NCI-H2227 treated with DMSO at 0.1 percent for 48 hours (cell line): Measurements from ENCODE around the gene NSD2.
A peak's percentile ranks its signal among the peaks of the same experiment; 100 is the strongest.
"Not testable (repeated sequence)": the region's sequence is repeated elsewhere in the genome, so short reads cannot be mapped to it uniquely, and the experiment has no call there.

Experiments
- DNase-seq: peaks from one replicate; lab custom pipeline; 2025; lab: John Stamatoyannopoulos, UW

Gene NSD2

GRCh38 chr4:1842339-1842895 is 28.8 kb upstream of the NSD2 start:
- DNase-seq, result no peak

GRCh38 chr4:1842993-1843448 is 28.2 kb upstream of the NSD2 start:
- no peak for DNase-seq

DNA sequence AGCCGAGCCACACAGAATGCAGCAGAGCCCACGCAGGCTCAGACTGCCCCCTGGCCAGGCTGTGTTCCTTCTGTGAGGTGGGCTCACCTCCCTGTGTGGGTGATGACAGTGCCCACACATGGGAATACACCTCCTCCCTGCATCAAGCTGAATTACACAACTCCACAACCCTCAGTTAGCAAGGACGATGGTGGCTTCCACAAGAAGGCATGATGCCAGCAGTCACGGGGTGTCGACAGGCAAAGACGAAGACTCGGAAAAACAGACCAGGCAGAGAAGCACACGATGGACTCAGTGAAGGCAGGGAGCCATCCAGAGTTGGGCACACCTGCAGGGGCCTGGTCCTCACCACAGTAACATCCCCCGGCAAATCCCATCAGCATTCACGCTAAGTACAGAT is 27.3 kb upstream of the NSD2 start:
- no peak for DNase-seq

GRCh38 chr4:1844618-1845017 is 26.6 kb upstream of the NSD2 start:
- DNase-seq, result not testable (repeated sequence)

DNA sequence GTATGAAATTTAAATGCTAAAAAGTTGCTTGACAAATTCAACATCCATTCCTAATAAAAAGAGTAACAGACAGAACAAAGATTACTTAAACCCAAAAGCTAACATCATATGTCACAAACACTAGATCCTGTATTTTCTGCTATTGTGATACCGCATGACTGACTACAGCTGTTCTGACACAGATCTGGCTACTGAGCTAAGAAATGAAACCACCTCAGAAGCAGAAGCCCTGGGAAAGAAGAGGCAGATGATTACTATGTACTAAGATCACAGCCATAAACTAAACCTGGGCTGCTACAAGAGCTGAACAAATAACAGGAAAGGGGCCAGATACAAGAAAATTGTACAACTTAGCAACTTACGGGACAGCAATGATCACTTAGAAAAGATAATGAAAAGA is 24.6 kb upstream of the NSD2 start:
- no peak for DNase-seq

GRCh38 chr4:1850276-1850675 is 20.9 kb upstream of the NSD2 start:
- DNase-seq, result no peak

DNA sequence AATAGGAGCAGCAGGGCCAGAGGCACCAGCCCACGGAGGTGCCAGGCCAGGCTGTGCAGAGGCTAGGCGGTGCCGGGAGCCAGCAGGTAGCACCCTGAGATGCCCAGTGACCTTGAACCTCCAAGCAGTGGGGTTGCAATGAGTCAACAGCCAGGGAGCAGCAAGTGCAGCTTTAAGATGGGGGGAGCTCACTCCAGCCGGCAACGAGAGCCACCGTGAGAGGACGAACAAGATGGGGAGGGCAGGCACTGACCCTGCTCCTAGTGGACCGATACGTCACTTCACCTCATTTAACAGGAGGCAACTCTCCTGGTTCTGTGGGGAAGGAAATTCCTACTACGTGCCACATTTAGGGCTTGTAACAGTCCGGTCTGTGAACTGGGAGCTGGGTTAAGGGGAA is 20.0 kb upstream of the NSD2 start:
- no peak for DNase-seq

GRCh38 chr4:1851575-1852410 is 19.4 kb upstream of the NSD2 start:
- no peak for DNase-seq

- DNase-seq, result no peak
Measured at GRCh38 chr4:1852904-1853623, 18.1 kb upstream of the NSD2 start.

DNA sequence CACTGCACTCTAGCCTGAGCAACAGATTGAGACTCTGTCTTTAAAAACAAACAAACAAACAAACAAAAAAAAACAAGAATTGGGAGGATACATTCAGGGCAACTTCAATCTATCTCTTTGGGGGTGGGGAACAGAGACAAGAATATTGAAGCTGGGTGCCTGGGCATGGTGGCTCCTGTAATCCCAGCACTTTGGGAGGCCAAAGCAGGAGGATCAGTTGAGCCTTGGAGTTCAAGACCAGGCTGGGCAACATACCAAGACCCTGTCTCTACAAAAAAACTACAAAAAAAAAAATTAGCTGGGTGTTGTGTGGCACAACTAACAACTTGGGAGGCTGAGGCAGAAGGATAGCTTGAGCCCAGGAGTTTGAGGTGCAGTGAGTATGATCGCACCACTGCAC is 16.4 kb upstream of the NSD2 start:
- no peak for DNase-seq

DNA sequence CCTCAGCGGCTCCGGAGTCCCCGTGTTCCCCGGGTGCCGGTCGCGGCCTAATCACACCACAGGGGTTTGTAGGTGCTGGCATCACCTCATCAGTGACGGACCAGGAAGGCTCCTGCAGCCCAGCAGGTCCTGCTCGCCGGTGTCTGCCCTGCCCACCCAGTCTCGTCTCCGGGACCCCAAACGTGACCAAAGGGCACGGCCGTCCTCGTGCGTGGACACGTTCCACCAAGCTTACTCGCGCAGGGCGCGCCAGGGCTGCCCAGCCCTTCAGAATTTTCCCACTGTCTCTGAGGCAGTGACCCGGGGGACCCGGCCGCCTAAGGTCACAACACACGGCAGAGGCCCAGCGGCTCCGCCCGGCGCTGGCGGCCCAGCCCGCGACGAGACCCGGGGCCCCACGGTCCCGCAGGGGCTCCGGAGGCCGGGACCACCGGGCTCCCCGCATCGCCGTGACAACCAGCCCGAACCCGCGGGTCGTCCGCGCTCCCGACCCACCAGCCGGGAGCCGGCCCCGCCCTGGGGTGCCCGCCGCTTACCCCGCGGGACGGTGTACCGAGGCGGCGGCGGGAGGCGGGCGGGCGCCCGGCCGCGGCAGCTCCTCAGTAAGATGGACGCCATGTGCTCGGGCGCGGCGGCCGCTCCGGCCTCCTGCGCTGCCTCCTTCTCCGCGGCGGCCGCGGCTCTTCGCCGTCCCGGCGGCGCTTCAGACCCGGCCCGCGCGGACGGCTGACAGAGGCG is 15.7 kb upstream of the NSD2 start:
- no peak for DNase-seq

DNA sequence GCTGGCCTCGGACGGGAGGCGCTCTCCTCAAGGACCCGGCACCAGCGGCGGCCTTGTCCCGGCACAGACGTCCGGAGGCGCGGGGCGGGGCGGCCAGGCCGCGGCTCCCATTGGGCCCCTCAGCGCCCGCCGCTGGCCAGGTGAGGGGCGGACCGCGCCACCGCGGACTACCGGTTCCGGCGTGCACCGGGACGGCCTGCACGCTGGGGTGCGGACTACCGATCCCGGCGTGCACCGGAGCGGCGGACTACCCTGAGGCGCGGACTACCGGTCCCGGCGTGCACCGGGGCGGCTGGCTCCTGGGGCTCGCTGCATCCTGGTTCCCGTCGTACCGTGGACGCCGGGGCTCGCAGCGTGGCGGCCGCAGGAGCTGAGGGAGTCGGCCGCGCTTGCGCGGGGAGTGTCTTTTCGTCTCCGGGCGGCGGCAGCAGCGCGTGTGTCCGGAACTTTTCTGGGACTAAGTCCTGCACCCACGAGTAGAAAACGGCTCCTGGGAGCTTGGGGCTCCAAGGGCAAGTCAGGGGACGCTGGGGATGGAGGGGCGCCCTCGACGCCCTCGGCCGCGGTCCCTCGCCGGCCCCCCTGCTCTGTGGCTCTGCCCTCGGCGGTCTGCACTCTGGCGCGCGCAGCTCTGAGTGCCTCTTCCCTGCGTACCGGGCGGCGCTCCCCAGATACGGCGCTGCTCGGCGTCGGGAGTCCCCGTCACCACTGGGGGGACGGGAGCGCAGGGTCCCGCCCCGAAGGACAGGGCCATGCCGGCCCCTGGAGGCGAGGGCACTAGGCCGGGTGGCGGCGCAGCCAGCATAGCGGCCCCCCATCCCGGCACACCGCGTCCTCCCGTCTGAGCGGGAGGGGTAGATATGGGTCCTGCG is 14.9 kb upstream of the NSD2 start, which contains the start of gene LETM1:
Gene LETM1 (minus strand): TSS at position 86 of the 872 bp plus-strand sequence. CDS start 206 bp downstream, outside the sequence.
- peak; percentile 64 for DNase-seq

DNA sequence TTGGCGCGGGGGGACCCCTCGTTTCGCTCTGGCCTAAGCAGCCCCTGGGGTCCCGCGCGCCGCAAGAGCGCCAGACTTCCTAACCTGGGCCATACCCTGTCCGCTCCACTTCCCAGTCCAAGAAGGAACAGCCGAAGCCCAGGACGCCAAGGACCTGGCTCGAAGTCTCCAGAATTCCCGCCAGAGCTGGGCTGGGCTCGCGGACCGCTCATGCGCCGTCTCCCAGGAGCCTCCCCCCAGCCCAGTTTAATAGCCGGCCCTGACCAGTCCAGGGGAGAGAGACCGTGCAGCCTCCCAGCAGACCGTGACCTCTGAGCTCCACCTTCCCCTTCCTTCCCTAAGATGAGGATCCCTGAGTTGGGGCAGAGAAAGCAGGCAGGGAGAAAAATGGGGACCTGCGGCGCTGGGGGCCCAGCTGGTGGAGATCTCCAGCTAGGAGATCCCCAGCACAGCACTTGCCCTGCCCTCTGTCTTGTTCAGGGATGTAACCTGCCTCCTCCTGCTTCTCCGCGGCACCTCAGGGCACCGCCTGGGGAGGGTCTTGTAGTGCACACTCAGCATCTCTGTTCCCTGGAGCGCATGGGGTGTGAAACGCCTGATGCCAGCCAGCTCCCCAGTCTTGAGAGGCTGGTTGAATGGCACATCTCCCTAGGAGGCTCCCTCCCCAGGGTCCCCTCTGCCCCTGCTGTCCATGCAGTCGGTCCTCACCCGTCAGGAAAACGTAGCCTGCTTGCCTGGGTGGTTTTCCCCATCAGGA is 14.1 kb upstream of the NSD2 start:
- no peak for DNase-seq

DNA sequence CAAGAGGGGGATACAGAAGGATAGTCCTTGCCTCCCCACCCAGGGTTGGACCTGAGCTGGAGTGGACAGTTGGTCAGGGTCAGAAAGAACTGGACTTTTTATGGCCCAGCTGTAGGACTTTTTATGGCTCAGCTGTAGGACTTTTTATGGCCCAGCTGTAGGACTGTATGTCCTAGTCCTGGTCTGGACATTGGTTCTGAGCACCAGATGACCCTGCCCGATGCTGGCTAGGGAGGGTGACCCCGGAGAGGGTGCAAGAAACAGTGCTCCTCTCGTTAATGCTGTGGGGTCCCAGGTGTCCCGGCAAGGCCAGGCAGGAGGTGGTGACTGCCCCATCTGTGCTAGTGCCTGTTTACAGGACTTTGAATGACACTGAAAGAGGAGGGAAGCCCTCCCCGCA is 13.3 kb upstream of the NSD2 start:
- no peak for DNase-seq

- DNase-seq, result no peak
Measured at GRCh38 chr4:1859389-1859753, 11.8 kb upstream of the NSD2 start.

DNA sequence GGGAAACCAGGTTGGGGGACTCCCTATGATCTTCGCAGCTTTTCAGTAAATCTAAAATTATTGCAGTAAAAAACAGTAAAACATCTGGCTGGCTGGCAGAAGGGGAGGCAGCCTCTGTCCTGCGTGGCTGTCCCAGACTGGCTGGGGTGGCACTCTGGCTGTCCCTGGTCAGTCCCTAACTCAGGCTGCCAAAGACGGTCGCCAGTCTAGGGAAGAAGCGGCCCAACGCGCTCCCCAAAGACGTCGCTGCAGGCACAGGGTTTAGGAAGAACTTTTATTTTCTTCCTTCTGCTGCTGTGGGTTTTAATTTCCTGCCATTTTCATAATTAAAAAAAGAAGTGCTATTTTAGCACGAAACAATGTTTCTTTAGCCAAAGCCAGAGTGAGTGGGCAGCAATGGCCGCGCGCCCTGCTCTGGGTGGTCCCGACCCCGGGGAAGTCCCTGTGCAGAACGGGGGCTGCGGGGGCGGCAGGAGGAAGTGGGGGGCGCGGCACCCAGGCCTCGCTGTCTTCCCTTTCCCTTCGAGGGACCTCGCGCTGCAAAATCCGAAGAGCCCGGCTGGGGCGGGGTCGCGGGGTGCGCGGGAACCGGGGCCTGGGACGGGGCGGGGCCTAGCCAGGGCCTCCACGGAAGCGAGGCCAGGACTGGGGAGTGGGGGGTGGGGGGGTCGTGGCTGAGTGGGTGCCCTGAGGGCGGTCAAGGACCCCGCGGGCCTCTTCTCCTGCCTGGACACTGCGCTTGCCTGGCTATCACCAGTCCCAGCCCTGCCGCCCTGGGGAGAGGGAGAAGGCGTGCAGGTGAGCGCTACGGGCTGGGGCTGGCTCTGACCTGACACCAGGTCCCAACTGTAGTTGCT is 8.9 kb upstream of the NSD2 start:
- DNase-seq, result no peak

DNA sequence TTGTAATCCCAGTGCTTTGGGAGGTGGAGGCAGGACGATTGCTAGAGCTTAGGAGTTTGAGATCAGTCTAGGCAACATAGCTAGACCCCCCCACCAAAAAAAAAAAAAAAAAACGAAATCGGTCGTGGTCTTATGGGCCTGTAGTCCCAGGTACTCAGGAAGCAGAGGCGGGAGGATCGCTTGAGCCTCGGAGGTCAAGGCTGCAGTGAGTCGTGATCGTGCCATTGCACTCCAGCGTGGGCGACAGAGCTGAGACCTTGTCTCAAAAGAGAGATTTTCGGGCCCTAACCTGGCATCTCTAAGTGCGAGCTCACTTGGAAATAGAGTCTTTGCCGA is 8.3 kb upstream of the NSD2 start:
- DNase-seq, result no peak

DNA sequence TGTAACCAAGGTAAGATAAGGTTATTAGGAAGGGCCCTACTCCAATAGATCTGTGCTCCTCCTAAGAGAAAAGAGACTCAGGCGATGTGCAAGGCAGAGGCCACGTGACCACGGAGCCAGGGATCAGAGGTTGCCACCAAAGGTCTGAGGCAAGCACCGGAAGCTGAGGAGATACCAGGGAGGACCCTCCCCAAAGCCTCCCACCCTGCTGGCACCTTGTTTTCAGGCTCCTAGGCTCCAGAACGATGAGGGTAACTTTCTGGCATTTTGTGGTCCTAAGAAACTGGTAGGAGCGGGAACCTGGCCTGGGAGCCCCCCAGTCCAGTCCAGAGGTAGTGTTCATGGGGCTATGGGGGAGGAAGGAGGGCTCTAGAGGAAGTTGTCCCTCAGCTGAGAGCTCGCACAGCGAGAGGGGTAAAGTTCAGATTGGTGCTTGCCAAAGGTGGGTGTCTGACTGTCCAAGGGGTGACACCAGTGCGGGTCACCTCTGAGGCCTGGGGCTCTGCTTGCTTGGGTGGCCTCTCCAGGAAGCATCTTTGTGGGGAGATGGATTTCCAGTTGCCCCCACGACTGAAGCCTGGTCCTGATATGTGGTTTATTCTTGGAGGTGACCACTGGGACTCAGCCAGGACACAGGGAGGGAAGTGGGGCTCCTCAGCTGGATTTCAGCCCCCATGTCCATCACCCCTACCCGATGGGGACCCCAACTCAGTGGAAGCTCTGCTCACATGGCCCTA is 7.7 kb upstream of the NSD2 start:
- DNase-seq, result no peak
